ENCODE measurements around the gene METTL27.
"Not testable (repeated sequence)": the region's sequence is repeated elsewhere in the genome, so short reads cannot be mapped to it uniquely, and the experiment has no call there.

METTL27 gene

DNA sequence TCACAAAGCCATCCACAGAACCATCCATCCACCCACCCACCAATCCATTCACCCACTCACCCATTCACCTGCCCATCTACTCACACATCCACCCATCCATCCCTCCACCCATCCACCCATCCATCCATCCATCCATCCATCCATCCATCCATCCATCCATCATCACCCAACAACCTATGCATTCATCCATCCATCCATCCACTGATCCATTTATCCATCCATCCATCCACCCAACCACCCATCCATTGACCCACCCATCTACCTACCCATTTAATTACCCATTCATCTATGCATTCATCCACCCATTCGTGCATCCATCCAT lies 24.1 kb upstream of the METTL27 start:
- DNase-seq, result no peak

GRCh38 chr7:73865738-73866445 lies 23.6 kb upstream of the METTL27 start:
- DNase-seq, result no peak

GRCh38 chr7:73864981-73865711 lies 22.8 kb upstream of the METTL27 start:
- no peak for DNase-seq

DNA sequence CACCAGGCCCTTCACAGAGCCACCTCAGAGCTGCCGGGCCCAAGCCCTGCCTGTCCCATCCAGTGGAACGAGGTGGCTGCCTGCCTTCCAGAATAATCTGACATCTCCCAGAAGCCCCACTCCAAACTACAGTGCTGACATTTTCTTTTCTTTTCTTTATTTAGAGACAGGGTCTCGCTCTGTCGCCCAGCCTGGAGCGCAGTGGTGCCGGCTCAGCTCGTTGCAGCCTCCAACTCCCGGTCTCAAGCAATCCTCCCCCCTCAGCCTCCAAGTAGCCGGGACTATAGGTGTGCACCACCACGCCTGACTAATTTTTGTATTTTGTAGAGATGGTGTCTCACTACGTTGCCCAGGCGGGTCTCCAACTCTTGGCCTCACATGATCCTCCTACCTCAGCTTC lies 19.0 kb upstream of the METTL27 start:
- no peak for DNase-seq

- no peak for DNase-seq
Measured at GRCh38 chr7:73860859-73861258, 18.5 kb upstream of the METTL27 start, which contains the start of gene TMEM270. TMEM270 (plus strand) TSS chr7:73861159; CDS start chr7:73861195, 36 bp downstream.

DNA sequence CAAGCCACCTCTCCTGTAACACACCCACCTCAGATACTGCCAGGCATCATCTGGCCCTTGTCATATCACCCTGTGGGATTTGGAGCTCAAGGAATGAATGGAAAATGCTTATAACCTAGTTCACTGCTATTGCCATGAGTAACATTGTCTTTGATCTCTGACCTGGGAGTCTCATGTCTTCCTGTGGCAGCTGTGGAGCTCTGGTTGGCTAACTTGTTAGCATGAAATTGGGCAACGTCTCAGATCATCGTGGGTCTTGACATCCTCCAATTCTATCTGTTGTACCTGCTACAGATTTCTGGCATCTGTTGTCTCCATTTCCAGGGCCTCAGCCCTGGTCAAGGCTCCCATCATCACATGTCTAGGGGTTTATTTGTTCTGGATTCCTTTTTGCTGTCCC lies 16.5 kb upstream of the METTL27 start:
- no peak for DNase-seq

- DNase-seq, result no peak
Measured at GRCh38 chr7:73856941-73857340, 14.6 kb upstream of the METTL27 start.

GRCh38 chr7:73852500-73852899 lies 10.2 kb upstream of the METTL27 start:
- no peak for DNase-seq

DNA sequence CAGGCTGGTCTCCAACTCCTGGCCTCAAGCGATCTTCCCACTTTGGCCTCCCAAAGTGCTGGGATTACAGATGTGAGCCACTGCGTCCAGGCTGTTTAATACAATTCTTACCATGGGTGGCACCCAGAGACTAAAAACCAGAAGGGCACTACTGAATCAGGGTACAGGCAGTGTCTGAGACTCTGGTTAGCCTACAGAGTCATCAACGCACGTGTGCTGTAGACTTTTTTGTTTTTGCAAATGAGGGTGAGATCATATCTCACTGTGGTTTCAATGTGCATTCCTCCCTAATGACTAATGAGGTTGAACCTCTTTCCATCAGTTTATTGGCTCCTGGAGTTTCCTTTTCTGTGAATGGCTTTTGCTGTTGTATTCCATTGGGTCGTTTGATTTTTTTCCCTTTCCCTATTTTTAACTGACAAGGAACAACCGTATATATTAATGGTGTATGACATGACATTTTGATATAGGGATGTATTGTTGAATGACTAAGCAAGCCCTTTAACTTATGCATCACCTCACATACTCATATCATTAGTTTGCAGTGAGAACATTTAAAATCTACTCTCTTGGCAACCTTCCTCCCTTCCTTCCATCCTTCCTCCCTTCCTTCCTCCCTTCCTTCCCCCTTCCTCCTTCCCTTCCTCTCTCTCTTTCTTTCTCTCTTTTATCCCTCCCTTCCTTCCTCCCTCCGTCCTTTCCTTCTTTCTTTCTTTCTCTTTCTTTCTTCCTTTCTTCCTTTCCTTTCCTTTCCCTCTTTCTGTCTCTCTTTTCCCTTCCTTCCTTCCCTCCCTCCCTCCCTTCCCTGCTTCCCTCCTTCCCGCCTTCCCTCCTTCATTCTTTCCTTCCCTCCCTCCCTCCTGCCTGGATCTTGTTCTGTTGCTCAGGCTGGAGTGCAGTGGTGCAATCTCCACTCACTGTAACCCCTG lies 9.4 kb upstream of the METTL27 start:
- no peak for DNase-seq

GRCh38 chr7:73850781-73851207 lies 8.5 kb upstream of the METTL27 start:
- no peak for DNase-seq

DNA sequence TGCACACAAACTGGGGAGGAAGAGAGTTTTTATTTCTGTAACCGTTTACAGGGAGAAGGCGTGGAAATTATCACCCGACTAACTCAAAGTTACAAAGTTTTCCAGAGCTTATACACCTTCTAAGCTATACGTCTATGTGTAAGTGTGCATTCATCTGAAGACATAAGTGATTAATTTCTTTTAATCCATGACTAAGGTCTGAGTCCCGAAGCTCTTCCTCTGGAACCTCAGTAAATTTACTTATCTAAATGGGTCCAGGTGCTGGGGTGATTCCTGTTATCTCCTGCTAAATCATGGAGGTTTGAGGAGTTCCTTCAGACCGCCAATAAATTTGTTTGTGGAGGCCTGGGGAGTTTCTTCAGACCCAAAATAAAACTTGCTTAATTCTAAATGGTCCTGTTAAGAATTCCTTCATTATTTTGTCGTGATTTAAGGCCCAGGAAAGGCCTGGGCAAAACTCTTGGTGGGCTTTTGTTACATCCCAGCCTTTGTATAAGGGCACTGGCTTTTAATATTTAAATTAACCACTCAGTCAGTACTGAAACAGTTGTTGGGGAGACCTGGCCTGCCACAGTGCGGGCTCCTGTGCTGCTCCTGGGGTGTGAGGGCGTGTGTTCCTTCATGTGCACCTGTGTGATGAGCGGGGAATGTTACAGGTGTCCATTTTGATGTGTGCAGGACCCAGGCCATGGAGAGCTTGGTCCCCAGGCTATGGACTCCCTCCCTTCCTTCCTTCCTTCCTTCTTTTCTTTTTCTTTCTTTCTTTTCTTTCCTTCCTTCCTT lies 5.8 kb upstream of the METTL27 start:
- DNase-seq, result no peak

- DNase-seq, result not testable (repeated sequence)
Measured at GRCh38 chr7:73845701-73846195, 3.4 kb upstream of the METTL27 start.

DNA sequence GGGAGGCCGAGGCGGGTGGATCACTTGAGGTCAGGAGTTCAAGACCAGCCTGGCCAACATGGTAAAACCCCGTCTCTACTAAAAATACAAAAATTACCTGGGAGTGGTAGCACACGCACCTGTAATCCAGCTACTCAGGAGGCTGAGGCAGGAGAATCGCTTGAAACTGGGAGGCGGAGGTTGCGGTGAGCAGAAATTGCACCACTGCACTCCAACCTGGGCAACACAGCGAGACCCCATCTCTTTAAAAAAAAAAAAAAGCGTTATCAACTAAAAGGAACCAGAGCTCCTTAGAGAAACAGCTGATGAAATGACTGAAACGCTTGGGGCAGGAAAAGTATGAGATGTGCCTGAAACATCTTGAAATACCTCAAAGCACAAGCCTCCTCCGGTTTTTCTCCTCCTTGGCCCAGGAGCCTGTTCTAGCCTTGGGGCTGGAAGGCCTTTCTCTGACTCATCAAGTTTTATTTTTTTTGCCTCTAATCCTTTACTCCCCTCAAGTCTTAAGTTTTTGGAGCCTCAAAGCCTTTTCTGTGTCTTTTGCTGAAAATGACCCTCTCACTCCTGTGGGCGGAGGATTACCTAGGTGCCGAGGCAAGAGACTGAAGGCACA lies 2.6 kb upstream of the METTL27 start:
- DNase-seq, result no peak

DNA sequence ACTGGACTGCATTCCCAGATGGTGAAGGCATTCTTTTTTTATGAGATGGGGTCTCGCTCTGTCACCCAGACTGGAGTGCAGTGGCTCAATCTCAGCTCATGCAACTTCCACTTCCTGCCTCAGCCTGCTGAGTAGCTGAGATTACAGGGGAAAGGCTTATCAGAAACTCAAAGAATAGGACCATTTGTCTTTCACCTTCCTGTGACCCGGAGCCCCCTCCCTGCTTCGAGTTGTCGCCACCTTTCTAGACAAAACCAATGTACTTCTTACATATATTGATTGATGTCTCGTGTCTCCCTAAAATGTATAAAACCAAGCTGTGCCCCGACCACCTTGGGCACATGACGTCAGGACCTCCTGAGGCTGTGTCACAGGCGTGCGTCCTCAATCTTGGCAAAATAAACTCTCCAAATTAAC lies 1.8 kb upstream of the METTL27 start:
- no peak for DNase-seq

DNA sequence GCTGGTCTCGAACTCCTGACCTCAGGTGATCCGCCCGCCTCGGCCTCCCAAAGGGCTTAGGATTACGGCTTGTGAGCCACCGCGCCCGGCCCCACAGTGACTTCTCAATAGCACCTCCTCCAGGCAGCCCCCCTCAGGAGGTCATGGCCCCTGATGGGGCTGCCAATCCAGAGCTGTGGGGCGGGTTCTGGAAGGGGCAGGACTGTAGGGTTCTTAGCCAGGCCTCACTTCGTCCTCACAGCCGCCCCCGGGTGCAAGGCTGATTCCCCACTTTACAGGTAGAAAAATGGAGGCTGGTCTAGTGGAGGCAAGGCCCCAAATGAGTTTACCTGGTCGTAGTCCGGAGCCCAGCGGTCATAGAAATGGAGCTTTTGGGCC lies 638 bp downstream of the METTL27 start:
- DNase-seq, result no peak

DNA sequence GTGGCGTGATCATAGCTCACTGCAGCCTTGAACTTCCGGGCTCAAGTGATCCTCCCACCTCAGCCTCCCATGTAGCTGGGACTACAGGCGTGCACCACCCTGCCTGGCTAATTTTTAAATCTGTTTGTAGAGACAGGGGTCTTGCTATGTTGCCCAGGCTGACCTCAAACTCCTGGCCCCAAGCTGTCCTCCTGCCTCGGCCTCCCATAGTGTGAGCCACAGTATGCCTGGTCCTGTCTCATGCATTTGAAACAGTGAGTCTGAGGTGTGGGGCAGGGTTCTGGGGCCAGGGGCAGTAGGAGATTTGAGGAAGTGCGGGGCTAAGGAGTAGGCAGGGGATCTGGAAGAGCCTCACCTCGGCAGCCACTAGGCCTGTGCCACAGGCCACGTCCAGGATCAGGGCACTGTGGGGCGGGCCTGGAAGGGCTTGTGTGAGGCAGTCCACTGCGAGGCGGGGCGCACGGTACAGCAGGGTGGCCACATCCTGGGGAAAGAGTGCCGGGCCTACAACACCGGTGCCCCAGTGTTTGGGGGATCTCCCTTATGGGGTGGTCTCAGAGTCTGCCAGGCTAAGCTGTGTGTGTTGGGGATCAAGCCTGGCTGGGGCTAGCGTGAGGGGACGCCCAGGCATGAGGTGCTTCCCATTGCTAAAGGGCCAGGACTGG lies 1.5 kb downstream of the METTL27 start:
- no peak for DNase-seq

DNA sequence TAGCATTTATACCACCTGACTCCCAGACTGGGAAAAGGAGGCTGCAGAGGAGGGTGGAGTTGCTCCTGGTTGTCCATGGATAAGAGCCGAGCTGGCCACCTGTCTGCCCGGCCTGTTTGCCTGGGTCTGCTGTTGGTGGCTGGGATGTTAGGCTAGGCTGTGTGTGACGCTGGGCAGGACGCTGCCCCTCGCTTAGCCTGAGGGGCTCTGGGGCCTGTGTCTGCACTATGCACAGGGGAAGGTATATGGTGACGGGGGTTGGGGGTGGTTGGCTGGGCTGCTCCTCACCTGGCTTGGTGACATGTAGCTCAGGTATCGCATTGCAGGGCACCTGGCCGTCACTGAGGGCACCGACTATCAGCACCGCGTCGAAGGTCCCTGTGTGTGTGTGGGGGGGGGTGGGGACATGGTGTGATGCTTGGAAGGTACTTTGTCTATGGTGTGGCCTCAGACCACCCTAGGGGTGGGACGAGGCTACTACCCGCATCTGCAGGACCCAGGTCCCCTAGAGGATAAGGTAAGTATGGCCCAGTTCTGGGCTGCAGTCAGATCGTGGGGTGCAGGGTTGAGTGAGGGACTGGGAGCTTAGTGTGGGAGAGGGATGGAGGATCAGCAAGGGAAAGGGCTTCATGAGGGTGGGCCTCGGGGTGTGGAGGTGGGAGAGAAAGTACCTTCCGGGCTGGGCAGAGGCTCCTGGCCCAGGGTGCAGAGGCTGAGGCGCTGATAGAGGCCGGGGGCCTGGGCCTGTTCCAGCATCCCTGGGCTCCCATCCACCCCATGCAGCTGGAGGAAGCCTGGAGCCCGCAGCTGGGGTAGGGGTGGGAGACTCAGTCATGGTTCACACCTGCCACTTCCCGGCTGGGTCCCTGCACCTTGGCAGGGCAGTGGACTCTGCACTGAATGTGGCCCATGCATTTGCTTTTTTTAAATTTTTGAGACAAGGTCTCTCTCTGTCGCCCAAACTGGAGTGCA lies 2.3 kb downstream of the METTL27 start:
- no peak for DNase-seq

- no peak for DNase-seq
Measured at GRCh38 chr7:73839290-73839689, 3.0 kb downstream of the METTL27 start.

- DNase-seq, result no peak
Measured at GRCh38 chr7:73838642-73839041, 3.7 kb downstream of the METTL27 start.

GRCh38 chr7:73837167-73837566 lies 5.1 kb downstream of the METTL27 start:
- DNase-seq, result not testable (repeated sequence)

Data from activated naive CD4-positive, alpha-beta T cell treated with anti-CD3 and anti-CD28 coated beads, Interleukin-2, amount 50 U/mL, for 16 hours (primary cell).